Liver (tissue), 9 donors: ENCODE data around the gene ORC4. TPM values are rescaled to one million over a fixed set of nuclear protein-coding genes. Genes with fewer than 3 reads are reported as not detected.

Experiments used
- DNase-seq: peaks from one replicate; pipeline ENCODE4 v3.0.0-alpha.2; 2017; ENCODE audit warnings: low spot score
- H3K27ac ChIP-seq, 2 donors: one replicate each; pipeline ENCODE4 v1.7.0; 2013; ENCODE audit warnings: inconsistent platforms in 2 of 2, low read length in 2 of 2, control low read depth in 1 of 2, low read depth in 1 of 2, mild to moderate bottlenecking in 1 of 2
- H3K27me3 ChIP-seq, 4 donors: one replicate each; pipeline versions ENCODE4 v1.6.1 to v1.7.0; 2013; ENCODE audit warnings: low read length in 3 of 4, inconsistent platforms in 1 of 4, mild to moderate bottlenecking in 1 of 4, moderate library complexity in 1 of 4; ENCODE audit not compliant: control insufficient read depth in 4 of 4, insufficient read depth in 4 of 4
- H3K36me3 ChIP-seq, 4 donors: one replicate each; pipeline versions ENCODE4 v1.6.1 to v1.7.0; 2013; ENCODE audit warnings: low read length in 3 of 4, mild to moderate bottlenecking in 3 of 4, low read depth in 1 of 4, moderate library complexity in 1 of 4; ENCODE audit not compliant: control insufficient read depth in 4 of 4, insufficient read depth in 3 of 4
- H3K4me1 ChIP-seq, 4 donors: one replicate each; pipeline versions ENCODE4 v1.6.1 to v1.7.0; 2013; ENCODE audit warnings: low read length in 3 of 4, mild to moderate bottlenecking in 3 of 4, moderate library complexity in 1 of 4; ENCODE audit not compliant: control insufficient read depth in 4 of 4, insufficient read depth in 4 of 4
- H3K4me3 ChIP-seq, 3 donors: one replicate each; pipeline versions ENCODE4 v1.6.1 to v1.7.0; 2013; ENCODE audit warnings: low read length in 3 of 3, control low read depth in 1 of 3, low read depth in 1 of 3, mild to moderate bottlenecking in 1 of 3
- H3K9ac ChIP-seq, 2 donors: one replicate each; pipeline ENCODE4 v1.7.0; 2013; ENCODE audit warnings: low read length in 2 of 2, mild to moderate bottlenecking in 2 of 2, moderate library complexity in 2 of 2, control low read depth in 1 of 2, low read depth in 1 of 2
- H3K9me3 ChIP-seq, 4 donors: one replicate each; pipeline versions ENCODE4 v1.6.1 to v1.7.0; 2013; ENCODE audit warnings: low read length in 3 of 4; ENCODE audit not compliant: control insufficient read depth in 4 of 4
- EGR1 ChIP-seq, 2 donors: IDR thresholded peaks; 2 replicates each; pipeline ENCODE4 v1.6.1; 2016 to 2018; ENCODE audit warnings: antibody characterized with exemption in 2 of 2, low read depth in 2 of 2
- FOXA1 ChIP-seq: IDR thresholded peaks from 2 replicates; pipeline ENCODE4 v1.6.1; 2016; ENCODE audit warnings: antibody characterized with exemption
- FOXA2 ChIP-seq: IDR thresholded peaks from 2 replicates; pipeline ENCODE4 v1.6.1; 2016; ENCODE audit warnings: antibody characterized with exemption
- GABPA ChIP-seq, 2 donors: IDR thresholded peaks in 1 of 2; conservative IDR thresholded peaks in 1 of 2; 2 replicates each; pipeline ENCODE4 v1.6.1; 2016; ENCODE audit warnings: antibody characterized with exemption in 2 of 2, mild to moderate bottlenecking in 1 of 2, moderate library complexity in 1 of 2
- HNF4A ChIP-seq, 2 donors: conservative IDR thresholded peaks; 2 replicates each; pipeline ENCODE4 v1.6.1; 2016; ENCODE audit warnings: antibody characterized with exemption in 2 of 2, mild to moderate bottlenecking in 2 of 2
- HNF4G ChIP-seq: IDR thresholded peaks from 2 replicates; pipeline ENCODE4 v1.6.1; 2016; ENCODE audit warnings: antibody characterized with exemption
- JUND ChIP-seq, 2 donors: IDR thresholded peaks; 2 replicates each; pipeline ENCODE4 v1.6.1; 2016; ENCODE audit warnings: antibody characterized with exemption in 2 of 2
- NR2F2 ChIP-seq: IDR thresholded peaks from 2 replicates; pipeline ENCODE4 v1.6.1; 2016; ENCODE audit warnings: antibody characterized with exemption
- RAD21 ChIP-seq, 2 donors: IDR thresholded peaks; 2 replicates each; pipeline ENCODE4 v1.6.1; 2016; ENCODE audit warnings: antibody characterized with exemption in 2 of 2, mild to moderate bottlenecking in 2 of 2
- RXRA ChIP-seq, 2 donors: IDR thresholded peaks; 2 replicates each; pipeline ENCODE4 v1.6.1; 2017 to 2018; ENCODE audit warnings: antibody characterized with exemption in 2 of 2, mild to moderate bottlenecking in 1 of 2
- SP1 ChIP-seq: IDR thresholded peaks from 2 replicates; pipeline ENCODE4 v1.6.1; 2018; ENCODE audit warnings: antibody characterized with exemption, mild to moderate bottlenecking
- TAF1 ChIP-seq: conservative IDR thresholded peaks from 2 replicates; pipeline ENCODE4 v1.6.1; 2016; ENCODE audit warnings: antibody characterized with exemption, mild to moderate bottlenecking
- YY1 ChIP-seq: IDR thresholded peaks from 2 replicates; pipeline ENCODE4 v1.6.1; 2016; ENCODE audit warnings: antibody characterized with exemption, mild to moderate bottlenecking
- WGBS: extraction: QIAGEN DNeasy Blood & Tissue Kit; methylation state at CpG from one replicate; pipeline ENCODE4 v1.1.7; 2013; 5-methylcytosine and 5-hydroxymethylcytosine counted together
- polyA plus RNA-seq, 2 donors: library from polyadenylated mRNA; stranded (reverse) in 1 of 2; unstranded in 1 of 2; fragments of 200-250 nt in 1 of 2; fragments of >200 nt in 1 of 2; fragmentation: Nextera tagmentation in 1 of 2; extraction: Ambion mirVana in 1 of 2; gene quantifications; one replicate each; pipeline versions ENCODE4 v1.2.1 to v1.2.3, GENCODE V29; 2013 to 2015
- total RNA-seq, 2 donors: library from RNA; depleted of rRNA; stranded (reverse); fragments of >200 nt; gene quantifications; one replicate each; pipeline ENCODE4 v1.2.3, GENCODE V29; 2014
- TF ChIP-seq, protein P1 (sequence below): IDR thresholded peaks from 2 replicates; pipeline ENCODE4 v1.6.1; 2016; ENCODE audit warnings: antibody characterized with exemption
- TF ChIP-seq, protein P2 (sequence below): fragments of 150-350 bp; IDR thresholded peaks from 2 replicates; pipeline ENCODE4 v1.5.1; 2017; ENCODE audit warnings: improper control_type of control experiment, low read depth, low read length; ENCODE audit not compliant: missing input control
- TF ChIP-seq, protein P3 (sequence below): IDR thresholded peaks from 2 replicates; pipeline ENCODE4 v1.6.1; 2016; ENCODE audit warnings: antibody characterized with exemption
- TF ChIP-seq, protein P4 (sequence below): IDR thresholded peaks from 2 replicates; pipeline ENCODE4 v1.6.1; 2016; ENCODE audit warnings: antibody characterized with exemption, mild to moderate bottlenecking
- TF ChIP-seq, protein P5 (sequence below): IDR thresholded peaks from 2 replicates; pipeline ENCODE4 v1.6.1; 2016; ENCODE audit warnings: antibody characterized with exemption
- donor health status: healthy.
- donor health status: healthy.
- donor health status: healthy.
- donor health status: healthy.
- donor health status: healthy.

ORC4 gene
- total and polyA plus RNA-seq, 4 donors: 9.7 to 50.2 (median 23.3) TPM

DNA sequence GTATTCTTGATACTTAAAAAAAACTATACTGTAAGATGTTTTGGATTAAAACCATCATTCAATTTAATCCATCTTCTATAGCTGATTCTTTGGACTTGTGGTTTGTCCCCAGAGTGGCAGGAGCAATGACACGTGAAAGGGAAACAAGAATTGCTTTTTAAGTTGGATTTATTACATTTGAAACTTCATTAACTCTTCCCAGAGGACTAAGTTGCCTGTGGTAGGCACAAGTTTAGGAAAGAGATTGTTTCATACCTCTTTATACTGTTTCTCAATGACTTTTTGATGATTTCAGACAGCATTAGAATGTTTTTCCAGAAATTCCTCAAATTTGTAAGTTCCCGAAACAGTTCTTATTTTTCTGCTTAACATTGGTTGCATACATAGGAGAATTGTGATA lies 134.4 kb downstream of the ORC4 start:
- TF ChIP-seq, protein P1, sequence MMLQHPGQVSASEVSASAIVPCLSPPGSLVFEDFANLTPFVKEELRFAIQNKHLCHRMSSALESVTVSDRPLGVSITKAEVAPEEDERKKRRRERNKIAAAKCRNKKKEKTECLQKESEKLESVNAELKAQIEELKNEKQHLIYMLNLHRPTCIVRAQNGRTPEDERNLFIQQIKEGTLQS: no peak
- TF ChIP-seq YY1: no peak
- TF ChIP-seq RXRA (IDR thresholded peaks at IDR 0.05): no peak
- TF ChIP-seq, protein P2, sequence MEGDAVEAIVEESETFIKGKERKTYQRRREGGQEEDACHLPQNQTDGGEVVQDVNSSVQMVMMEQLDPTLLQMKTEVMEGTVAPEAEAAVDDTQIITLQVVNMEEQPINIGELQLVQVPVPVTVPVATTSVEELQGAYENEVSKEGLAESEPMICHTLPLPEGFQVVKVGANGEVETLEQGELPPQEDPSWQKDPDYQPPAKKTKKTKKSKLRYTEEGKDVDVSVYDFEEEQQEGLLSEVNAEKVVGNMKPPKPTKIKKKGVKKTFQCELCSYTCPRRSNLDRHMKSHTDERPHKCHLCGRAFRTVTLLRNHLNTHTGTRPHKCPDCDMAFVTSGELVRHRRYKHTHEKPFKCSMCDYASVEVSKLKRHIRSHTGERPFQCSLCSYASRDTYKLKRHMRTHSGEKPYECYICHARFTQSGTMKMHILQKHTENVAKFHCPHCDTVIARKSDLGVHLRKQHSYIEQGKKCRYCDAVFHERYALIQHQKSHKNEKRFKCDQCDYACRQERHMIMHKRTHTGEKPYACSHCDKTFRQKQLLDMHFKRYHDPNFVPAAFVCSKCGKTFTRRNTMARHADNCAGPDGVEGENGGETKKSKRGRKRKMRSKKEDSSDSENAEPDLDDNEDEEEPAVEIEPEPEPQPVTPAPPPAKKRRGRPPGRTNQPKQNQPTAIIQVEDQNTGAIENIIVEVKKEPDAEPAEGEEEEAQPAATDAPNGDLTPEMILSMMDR: no peak
- TF ChIP-seq HNF4G: no peak
- no peak for TF ChIP-seq FOXA2
- no peak for TF ChIP-seq RAD21 (IDR thresholded peaks at IDR 0.05)
- no peak for TF ChIP-seq FOXA1
- no peak for TF ChIP-seq NR2F2
- no peak for TF ChIP-seq HNF4A (conservative IDR thresholded peaks at IDR 0.05)
- TF ChIP-seq, protein P3, sequence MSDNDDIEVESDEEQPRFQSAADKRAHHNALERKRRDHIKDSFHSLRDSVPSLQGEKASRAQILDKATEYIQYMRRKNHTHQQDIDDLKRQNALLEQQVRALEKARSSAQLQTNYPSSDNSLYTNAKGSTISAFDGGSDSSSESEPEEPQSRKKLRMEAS: no peak
- no peak for TF ChIP-seq TAF1
- TF ChIP-seq SP1: no peak
- TF ChIP-seq, protein P4, sequence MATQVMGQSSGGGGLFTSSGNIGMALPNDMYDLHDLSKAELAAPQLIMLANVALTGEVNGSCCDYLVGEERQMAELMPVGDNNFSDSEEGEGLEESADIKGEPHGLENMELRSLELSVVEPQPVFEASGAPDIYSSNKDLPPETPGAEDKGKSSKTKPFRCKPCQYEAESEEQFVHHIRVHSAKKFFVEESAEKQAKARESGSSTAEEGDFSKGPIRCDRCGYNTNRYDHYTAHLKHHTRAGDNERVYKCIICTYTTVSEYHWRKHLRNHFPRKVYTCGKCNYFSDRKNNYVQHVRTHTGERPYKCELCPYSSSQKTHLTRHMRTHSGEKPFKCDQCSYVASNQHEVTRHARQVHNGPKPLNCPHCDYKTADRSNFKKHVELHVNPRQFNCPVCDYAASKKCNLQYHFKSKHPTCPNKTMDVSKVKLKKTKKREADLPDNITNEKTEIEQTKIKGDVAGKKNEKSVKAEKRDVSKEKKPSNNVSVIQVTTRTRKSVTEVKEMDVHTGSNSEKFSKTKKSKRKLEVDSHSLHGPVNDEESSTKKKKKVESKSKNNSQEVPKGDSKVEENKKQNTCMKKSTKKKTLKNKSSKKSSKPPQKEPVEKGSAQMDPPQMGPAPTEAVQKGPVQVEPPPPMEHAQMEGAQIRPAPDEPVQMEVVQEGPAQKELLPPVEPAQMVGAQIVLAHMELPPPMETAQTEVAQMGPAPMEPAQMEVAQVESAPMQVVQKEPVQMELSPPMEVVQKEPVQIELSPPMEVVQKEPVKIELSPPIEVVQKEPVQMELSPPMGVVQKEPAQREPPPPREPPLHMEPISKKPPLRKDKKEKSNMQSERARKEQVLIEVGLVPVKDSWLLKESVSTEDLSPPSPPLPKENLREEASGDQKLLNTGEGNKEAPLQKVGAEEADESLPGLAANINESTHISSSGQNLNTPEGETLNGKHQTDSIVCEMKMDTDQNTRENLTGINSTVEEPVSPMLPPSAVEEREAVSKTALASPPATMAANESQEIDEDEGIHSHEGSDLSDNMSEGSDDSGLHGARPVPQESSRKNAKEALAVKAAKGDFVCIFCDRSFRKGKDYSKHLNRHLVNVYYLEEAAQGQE: no peak
- TF ChIP-seq JUND (IDR thresholded peaks at IDR 0.05): no peak
- no peak for TF ChIP-seq EGR1 (IDR thresholded peaks at IDR 0.05; ENCODE audit: low read depth in 2 of 2)
- TF ChIP-seq, protein P5, sequence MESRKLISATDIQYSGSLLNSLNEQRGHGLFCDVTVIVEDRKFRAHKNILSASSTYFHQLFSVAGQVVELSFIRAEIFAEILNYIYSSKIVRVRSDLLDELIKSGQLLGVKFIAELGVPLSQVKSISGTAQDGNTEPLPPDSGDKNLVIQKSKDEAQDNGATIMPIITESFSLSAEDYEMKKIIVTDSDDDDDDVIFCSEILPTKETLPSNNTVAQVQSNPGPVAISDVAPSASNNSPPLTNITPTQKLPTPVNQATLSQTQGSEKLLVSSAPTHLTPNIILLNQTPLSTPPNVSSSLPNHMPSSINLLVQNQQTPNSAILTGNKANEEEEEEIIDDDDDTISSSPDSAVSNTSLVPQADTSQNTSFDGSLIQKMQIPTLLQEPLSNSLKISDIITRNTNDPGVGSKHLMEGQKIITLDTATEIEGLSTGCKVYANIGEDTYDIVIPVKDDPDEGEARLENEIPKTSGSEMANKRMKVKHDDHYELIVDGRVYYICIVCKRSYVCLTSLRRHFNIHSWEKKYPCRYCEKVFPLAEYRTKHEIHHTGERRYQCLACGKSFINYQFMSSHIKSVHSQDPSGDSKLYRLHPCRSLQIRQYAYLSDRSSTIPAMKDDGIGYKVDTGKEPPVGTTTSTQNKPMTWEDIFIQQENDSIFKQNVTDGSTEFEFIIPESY: no peak
- TF ChIP-seq GABPA (IDR thresholded peaks at IDR 0.05 in 1 of 2, conservative IDR thresholded peaks at IDR 0.05 in 1 of 2): no peak
- no peak overlapping the region for H3K4me3 ChIP-seq
- no peaks in the 10 kb centered on the region for H3K27me3 ChIP-seq
- 89% methylated on average over 2 of the region's 2 CpGs for WGBS
- H3K9me3 ChIP-seq: no peaks in the 10 kb centered on the region
- no peak overlapping the region for H3K9ac ChIP-seq
- no peak for DNase-seq
- H3K27ac ChIP-seq: no peak overlapping the region
- peaks cover 0 to 15% (median 7%) of the 10 kb centered on the region in 4 donors for H3K4me1 ChIP-seq
- H3K36me3 ChIP-seq: no peaks in the 10 kb centered on the region
